GM23338 (cell line): ENCODE measurements around the gene SFRP5.

ENCODE experiments used
- CTCF ChIP-seq, 2 experiments: fragments of 200-600 bp in 1 of 2; sonication (generic) in 1 of 2; conservative IDR thresholded peaks; 2 replicates each; pipeline versions ENCODE4 v1.5.1 to v1.6.1; 2016 to 2017; ENCODE audit warnings: antibody characterized with exemption in 2 of 2, low read depth in 2 of 2, mild to moderate bottlenecking in 2 of 2, moderate library complexity in 1 of 2
- REST ChIP-seq: IDR thresholded peaks from one replicate; pipeline ENCODE4 v1.6.1; 2018; ENCODE audit warnings: antibody characterized with exemption; ENCODE audit not compliant: unreplicated experiment

- TF ChIP-seq CTCF (conservative IDR thresholded peaks at IDR 0.05; ENCODE audit: low read depth in 2 of 2) (no peak), REST (no peak)
These were observed 1.3 kb upstream of the SFRP5 start for GRCh38 chr10:97773096-97773495.
